GM19324 (cell line): Measurements from ENCODE around the gene TMEM117.
"Not testable (repeated sequence)": the region's sequence is repeated elsewhere in the genome, so short reads cannot be mapped to it uniquely, and the experiment has no call there.

Source experiments
- ATAC-seq: cut with Tn5 transposase; IDR thresholded peaks from one replicate; pipeline ENCODE4 v1.9.1; 2021; ENCODE audit warnings: mild to moderate bottlenecking, moderate library complexity; ENCODE audit not compliant: unreplicated experiment, low FRiP score

Gene TMEM117

DNA sequence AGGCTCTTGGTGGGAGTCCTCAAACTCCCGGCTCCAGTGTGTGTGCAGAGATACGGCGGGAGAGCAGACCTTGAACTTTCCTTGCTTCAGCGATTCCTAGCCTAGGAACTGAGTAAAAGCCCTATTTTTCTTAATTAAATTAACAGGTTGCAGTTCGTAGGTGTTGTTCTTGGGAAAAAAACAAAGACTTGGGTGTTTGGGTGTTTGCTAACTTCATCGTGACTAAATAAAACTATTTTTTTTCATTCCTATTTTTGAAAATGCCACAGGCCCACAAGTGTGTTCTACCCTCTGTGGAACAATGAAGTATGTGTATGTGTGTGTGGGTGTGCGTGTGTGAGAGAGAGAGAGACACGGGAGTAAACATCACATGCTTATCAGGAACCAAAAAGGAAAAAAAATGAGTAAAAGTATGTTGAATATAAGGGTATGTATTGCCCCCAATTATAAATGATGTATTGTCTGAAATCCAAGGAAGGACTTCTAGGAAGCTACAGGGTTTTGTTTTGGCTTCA is 651 bp downstream of the TMEM117 start:
- no peak for ATAC-seq

- ATAC-seq, result no peak
Measured at GRCh38 chr12:43840338-43840737, 4.5 kb downstream of the TMEM117 start.

DNA sequence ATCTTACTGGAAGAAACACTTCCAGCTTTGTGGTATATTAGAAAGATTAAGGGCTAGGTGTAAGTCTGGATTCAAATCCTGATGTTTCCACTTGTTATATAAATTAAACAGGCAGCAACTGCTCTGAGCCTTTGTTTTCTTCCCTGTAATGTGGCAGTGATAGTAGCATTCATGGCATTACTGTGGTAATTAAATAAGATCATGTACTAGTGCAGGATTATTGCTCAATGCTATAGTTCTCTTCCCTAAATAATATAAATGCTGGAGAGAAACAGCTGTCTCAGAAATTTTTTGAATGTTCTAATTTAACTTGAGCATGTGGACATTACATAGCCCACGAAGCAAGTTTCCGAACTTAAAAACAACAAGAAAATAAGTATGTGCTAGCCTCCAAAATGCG is 5.4 kb downstream of the TMEM117 start:
- no peak for ATAC-seq

DNA sequence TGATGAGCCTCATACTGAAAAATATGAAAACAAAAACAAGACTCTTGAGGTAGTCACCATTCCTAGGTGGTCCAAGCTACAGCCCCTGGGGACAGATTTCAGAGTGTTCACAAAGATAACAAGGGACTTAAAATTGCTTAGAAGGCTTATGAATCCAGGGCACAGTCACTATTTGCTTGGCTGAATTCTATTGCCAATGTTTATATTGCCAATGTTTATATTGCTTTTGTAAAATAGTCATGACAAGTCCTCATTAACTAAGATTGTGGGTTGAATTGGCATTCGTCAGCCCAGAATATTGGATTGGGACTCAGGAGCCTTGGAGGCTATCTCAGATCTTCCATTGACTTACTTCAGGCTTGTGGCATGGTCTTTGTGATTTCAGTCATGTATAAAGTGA is 6.4 kb downstream of the TMEM117 start:
- no peak for ATAC-seq

- ATAC-seq, result not testable (repeated sequence)
Measured at GRCh38 chr12:43847425-43848225, 11.7 kb downstream of the TMEM117 start.

DNA sequence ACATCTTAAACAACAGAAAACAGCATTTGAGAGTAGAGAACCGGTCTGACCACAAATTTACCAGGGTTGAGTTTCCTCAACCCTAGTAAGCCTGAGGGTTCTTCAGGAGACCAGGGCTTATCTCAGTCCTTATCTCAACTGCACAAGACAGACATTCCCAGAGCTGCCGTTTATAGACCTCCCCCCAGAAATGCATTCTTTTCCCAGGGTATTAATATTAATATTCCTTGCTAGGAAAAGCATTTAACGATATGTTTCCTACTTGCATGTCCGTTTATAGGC is 12.3 kb downstream of the TMEM117 start:
- ATAC-seq, result no peak

GRCh38 chr12:43848786-43849185 is 12.9 kb downstream of the TMEM117 start:
- ATAC-seq, result no peak

DNA sequence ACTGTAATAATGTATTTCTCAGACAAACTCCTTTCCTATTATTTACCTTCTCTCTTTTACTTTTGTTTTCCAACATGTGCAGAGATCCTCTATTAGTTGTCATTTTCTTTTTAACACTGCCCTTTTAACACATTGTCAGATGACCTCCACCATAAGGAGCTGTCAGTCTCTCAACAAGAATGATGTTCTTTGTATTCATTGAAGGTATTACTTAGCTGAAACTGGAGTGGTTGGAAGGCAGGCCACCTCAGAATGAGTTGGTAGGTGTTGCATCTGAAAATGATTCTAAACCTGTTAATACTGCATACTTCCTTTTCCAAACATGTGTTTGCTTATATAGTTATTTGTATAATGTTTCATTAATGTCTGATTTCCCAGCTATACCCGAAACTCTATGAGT is 16.9 kb downstream of the TMEM117 start:
- no peak for ATAC-seq

DNA sequence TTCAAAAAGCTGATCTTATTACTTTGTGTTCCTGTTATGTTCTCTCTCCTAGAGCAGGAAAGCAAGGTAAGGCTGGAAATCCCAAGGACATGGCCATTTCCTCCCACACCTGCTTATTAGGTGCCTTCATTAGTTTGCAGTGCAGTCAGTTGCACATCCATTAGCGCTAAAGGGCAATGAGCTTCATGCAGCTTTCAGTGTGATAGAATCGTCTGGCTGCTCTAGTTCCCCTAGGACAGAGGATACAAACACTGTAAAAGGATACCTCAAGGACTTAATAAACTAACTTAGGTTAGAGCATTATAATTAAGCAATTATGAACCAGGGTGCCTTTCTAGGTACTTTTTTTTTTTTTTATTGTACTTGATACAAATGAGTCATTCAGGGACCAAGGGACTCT is 21.1 kb downstream of the TMEM117 start:
- no peak for ATAC-seq

- no peak for ATAC-seq
Measured at GRCh38 chr12:43858096-43858495, 22.2 kb downstream of the TMEM117 start.

DNA sequence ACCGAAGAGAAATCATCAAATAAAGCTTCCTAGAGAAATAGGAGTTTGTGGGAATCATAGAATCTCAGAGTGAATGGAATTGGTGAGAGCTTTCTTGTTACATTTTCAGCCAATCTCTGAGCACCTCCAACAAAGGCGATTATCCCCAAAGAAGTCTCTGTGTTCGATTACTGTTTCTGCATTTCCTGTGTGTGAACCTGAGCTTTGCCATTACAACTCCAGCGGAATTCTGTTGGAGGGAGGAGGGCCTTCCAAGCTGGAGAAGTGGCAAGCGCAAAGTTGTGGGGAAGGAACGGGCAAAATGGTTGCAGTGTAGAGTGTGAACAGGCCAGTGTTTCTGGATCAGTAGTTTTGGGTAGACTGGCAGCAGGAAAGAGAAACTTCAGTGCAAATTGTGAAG is 23.1 kb downstream of the TMEM117 start:
- ATAC-seq, result no peak

- ATAC-seq, result no peak
Measured at GRCh38 chr12:43861015-43861839, 25.3 kb downstream of the TMEM117 start.

- ATAC-seq, result no peak
Measured at GRCh38 chr12:43861840-43862150, 25.9 kb downstream of the TMEM117 start.

GRCh38 chr12:43863770-43864366 is 28.0 kb downstream of the TMEM117 start:
- ATAC-seq, result no peak

GRCh38 chr12:43864557-43864956 is 28.7 kb downstream of the TMEM117 start:
- not testable (repeated sequence) for ATAC-seq

GRCh38 chr12:43869184-43869583 is 33.3 kb downstream of the TMEM117 start:
- no peak for ATAC-seq

DNA sequence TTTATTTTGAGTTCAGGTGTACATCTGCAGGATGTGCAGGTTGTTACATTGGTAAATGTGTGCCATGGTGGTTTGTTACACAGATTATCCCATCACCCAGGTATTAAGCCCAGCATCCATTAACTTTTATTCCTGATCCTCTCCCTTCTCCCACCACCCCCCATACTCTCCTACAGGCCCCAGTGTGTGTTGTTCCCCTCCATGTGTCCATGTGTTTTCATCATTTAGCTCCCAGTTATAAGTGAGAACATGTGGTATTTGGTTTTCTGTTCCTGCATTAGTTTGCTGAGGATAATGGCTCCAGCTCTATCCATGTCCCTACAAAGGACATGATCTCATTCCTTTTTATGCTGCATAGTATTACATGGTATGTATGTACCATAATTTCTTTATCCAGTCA is 33.9 kb downstream of the TMEM117 start:
- not testable (repeated sequence) for ATAC-seq

DNA sequence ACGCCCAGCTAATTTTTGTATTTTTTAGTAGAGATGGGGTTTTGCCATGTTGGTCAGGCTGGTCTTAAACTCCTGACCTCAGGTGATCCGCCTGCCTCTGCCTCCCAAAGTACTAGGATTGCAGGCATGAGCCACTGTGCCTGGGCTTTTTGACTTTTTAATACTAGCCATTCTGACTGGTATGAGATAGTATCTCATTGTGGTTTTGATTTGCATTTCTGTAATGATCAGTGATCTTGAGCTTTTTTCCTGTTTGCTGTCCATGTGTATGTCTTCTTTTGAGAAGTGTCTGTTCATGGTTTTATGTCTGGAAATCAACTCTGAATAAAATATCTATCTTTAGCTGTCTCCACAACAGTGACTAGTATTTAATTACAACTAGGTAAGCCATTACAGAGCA is 35.4 kb downstream of the TMEM117 start:
- not testable (repeated sequence) for ATAC-seq

GRCh38 chr12:43872396-43872795 is 36.5 kb downstream of the TMEM117 start:
- no peak for ATAC-seq

DNA sequence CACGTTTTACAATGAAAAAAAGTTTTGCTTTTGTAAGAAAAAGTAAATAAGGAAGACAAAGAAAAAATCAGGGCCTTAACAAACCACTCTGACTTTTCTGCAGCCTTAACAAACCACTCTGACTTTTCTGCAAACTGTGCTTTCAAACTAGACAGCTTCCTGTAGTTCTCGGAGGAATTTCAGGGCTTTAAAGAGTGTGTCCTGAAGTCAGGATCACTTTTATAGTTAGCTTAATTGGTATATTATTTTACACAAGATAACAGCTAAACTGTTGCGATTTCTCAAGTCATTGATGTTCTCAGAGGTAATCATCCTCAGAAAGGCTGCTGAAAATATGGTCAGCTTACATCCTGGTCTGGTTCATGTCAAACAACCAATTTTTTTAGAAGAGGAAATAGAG is 42.2 kb downstream of the TMEM117 start:
- no peak for ATAC-seq

DNA sequence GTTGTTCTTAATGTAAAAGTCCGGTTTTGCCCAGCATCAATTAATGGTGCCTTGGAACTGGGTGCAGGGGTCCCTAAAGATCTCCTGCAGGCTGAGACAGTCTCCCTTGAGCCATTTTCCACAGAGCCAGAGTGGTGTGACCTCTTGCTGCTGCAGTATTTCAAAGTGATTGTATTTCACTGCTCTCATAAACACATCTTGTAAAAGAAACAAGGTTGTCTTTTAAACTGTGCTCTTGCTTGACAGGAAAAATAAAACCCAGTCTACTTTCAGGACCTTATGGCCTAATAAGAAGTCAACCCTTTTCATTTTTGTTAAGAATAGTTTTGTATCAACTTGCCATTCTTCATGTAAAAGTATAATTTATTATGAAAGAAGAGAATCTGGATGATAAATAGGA is 44.7 kb downstream of the TMEM117 start:
- ATAC-seq, result no peak
